H9 (cell line): ENCODE data around the gene LMBR1. TPM values are rescaled to one million over a fixed set of nuclear protein-coding genes. Genes with fewer than 3 reads are reported as not detected.

ENCODE experiments used
- DNase-seq: peaks from one replicate; pipeline ENCODE4 v3.0.0-alpha.2; 2017
- H2AFZ ChIP-seq: one replicate; pipeline ENCODE4 v1.6.1; 2013; ENCODE audit warnings: mild to moderate bottlenecking, low read length, control low read depth, moderate library complexity
- H2AK5ac ChIP-seq: 2 replicates; pipeline ENCODE4 v1.6.1; 2013; ENCODE audit warnings: low read length, control low read depth, mixed read lengths; ENCODE audit not compliant: insufficient read length
- H2BK120ac ChIP-seq: one replicate; pipeline ENCODE4 v1.6.1; 2013; ENCODE audit warnings: low read depth, mild to moderate bottlenecking, low read length, control low read depth, inconsistent platforms; ENCODE audit not compliant: poor library complexity, severe bottlenecking
- H2BK12ac ChIP-seq: 2 replicates; pipeline ENCODE4 v1.6.1; 2013; ENCODE audit warnings: low read length, control low read depth, mixed read lengths, low read depth; ENCODE audit not compliant: insufficient read length
- H2BK15ac ChIP-seq: 2 replicates; pipeline ENCODE4 v1.6.1; 2013; ENCODE audit warnings: low read depth, low read length, control low read depth
- H2BK20ac ChIP-seq: one replicate; pipeline ENCODE4 v1.6.1; 2013; ENCODE audit warnings: low read depth, mild to moderate bottlenecking, low read length, control low read depth, inconsistent platforms; ENCODE audit not compliant: poor library complexity, severe bottlenecking
- H2BK5ac ChIP-seq: 2 replicates; pipeline ENCODE4 v1.6.1; 2013; ENCODE audit warnings: low read length, control low read depth, mixed read lengths; ENCODE audit not compliant: insufficient read length
- H3K14ac ChIP-seq: 2 replicates; pipeline ENCODE4 v1.6.1; 2013; ENCODE audit warnings: low read length, control low read depth; ENCODE audit not compliant: insufficient read depth
- H3K18ac ChIP-seq: 2 replicates; pipeline ENCODE4 v1.6.1; 2013; ENCODE audit warnings: low read depth, mild to moderate bottlenecking, mixed read lengths, low read length, control low read depth; ENCODE audit not compliant: insufficient read length
- H3K23ac ChIP-seq: 2 replicates; pipeline ENCODE4 v1.6.1; 2013; ENCODE audit warnings: low read length, control low read depth, mixed read lengths, low read depth; ENCODE audit not compliant: insufficient read length
- H3K23me2 ChIP-seq: 2 replicates; pipeline ENCODE4 v1.6.1; 2013; ENCODE audit warnings: low read depth, mild to moderate bottlenecking, mixed read lengths, low read length, control low read depth; ENCODE audit not compliant: insufficient read length, poor library complexity, severe bottlenecking
- H3K27ac ChIP-seq: 2 replicates; pipeline ENCODE4 v1.5.1; 2013; ENCODE audit warnings: low read length, control low read depth, mixed read lengths, low read depth; ENCODE audit not compliant: insufficient read length
- H3K27me3 ChIP-seq: 2 replicates; pipeline ENCODE4 v1.6.1; 2013; ENCODE audit warnings: low read length, control low read depth, inconsistent platforms; ENCODE audit not compliant: insufficient read depth
- H3K4ac ChIP-seq: 2 replicates; pipeline ENCODE4 v1.6.1; 2013; ENCODE audit warnings: low read depth, mild to moderate bottlenecking, control low read depth, inconsistent platforms, low read length, moderate library complexity
- H3K4me1 ChIP-seq: 2 replicates; pipeline ENCODE4 v1.6.1; 2013; ENCODE audit warnings: low read length, control low read depth, inconsistent platforms; ENCODE audit not compliant: insufficient read depth
- H3K4me2 ChIP-seq: 2 replicates; pipeline ENCODE4 v1.6.1; 2013; ENCODE audit warnings: low read length, control low read depth, mixed read lengths; ENCODE audit not compliant: insufficient read length, insufficient read depth
- H3K56ac ChIP-seq: 2 replicates; pipeline ENCODE4 v1.6.1; 2013; ENCODE audit warnings: low read depth, mild to moderate bottlenecking, mixed read lengths, low read length, control low read depth; ENCODE audit not compliant: insufficient read length
- H3K79me1 ChIP-seq: 2 replicates; pipeline ENCODE4 v1.6.1; 2013; ENCODE audit warnings: low read depth, mild to moderate bottlenecking, moderate library complexity, low read length, control low read depth, inconsistent platforms; ENCODE audit not compliant: insufficient read depth, poor library complexity, severe bottlenecking
- H3K79me2 ChIP-seq: 2 replicates; pipeline ENCODE4 v1.6.1; 2013; ENCODE audit warnings: low read length, control low read depth, inconsistent platforms; ENCODE audit not compliant: insufficient read depth
- H3K9ac ChIP-seq: 2 replicates; pipeline ENCODE4 v1.6.1; 2013; ENCODE audit warnings: low read length, control low read depth, mixed read lengths; ENCODE audit not compliant: insufficient read length; ENCODE audit errors: extremely low read depth
- H3K9me3 ChIP-seq: one replicate; pipeline ENCODE4 v1.6.1; 2013; ENCODE audit warnings: low read depth, low read length, inconsistent platforms; ENCODE audit not compliant: control insufficient read depth
- H3T11ph ChIP-seq: one replicate; pipeline ENCODE4 v1.6.1; 2013; ENCODE audit warnings: mild to moderate bottlenecking, low read length, control low read depth, inconsistent platforms
- H4K20me1 ChIP-seq: one replicate; pipeline ENCODE4 v1.6.1; 2013; ENCODE audit not compliant: control insufficient read depth, insufficient read length, insufficient read depth
- H4K5ac ChIP-seq: 2 replicates; pipeline ENCODE4 v1.6.1; 2013; ENCODE audit warnings: low read depth, mild to moderate bottlenecking, mixed read lengths, low read length, control low read depth; ENCODE audit not compliant: insufficient read length
- H4K8ac ChIP-seq: replicated peaks from 2 replicates; pipeline ENCODE4 v1.6.1; 2013; ENCODE audit warnings: low read length, control low read depth, mixed read lengths, low read depth; ENCODE audit not compliant: insufficient read length
- H4K91ac ChIP-seq: 2 replicates; pipeline ENCODE4 v1.6.1; 2013; ENCODE audit warnings: low read depth, mild to moderate bottlenecking, moderate library complexity, mixed read lengths, low read length, control low read depth; ENCODE audit not compliant: insufficient read length
- H3K27ac Mint-ChIP-seq, 3 experiments: 2 replicates in 2 of 3; 3 replicates in 1 of 3; pipeline ENCODE4 v1.8.0; 2020 to 2021; ENCODE audit warnings: mixed read lengths in 3 of 3, mild to moderate bottlenecking in 1 of 3, moderate library complexity in 1 of 3
- H3K27me3 Mint-ChIP-seq: 2 replicates; pipeline ENCODE4 v1.8.0; 2021; ENCODE audit warnings: low read depth, mild to moderate bottlenecking, moderate library complexity, mixed read lengths
- H3K36me3 Mint-ChIP-seq, 3 experiments: 2 replicates in 2 of 3; 3 replicates in 1 of 3; pipeline ENCODE4 v1.8.0; 2020 to 2021; ENCODE audit warnings: low read depth in 3 of 3, mixed read lengths in 3 of 3; ENCODE audit not compliant: insufficient read depth in 1 of 3
- H3K4me1 Mint-ChIP-seq, 2 experiments: 2 replicates each; pipeline ENCODE4 v1.8.0; 2020; ENCODE audit warnings: mixed read lengths in 2 of 2
- H3K4me3 Mint-ChIP-seq, 2 experiments: 2 replicates in 1 of 2; 3 replicates in 1 of 2; pipeline ENCODE4 v1.8.0; 2020 to 2021; ENCODE audit warnings: mild to moderate bottlenecking in 2 of 2, mixed read lengths in 2 of 2, moderate library complexity in 1 of 2
- H3K9me3 Mint-ChIP-seq, 2 experiments: 2 replicates in 1 of 2; 3 replicates in 1 of 2; pipeline ENCODE4 v1.8.0; 2020; ENCODE audit warnings: mild to moderate bottlenecking in 2 of 2, mixed read lengths in 2 of 2, moderate library complexity in 1 of 2
- CTCF ChIP-seq: fragments of 200-600 bp; sonication (generic); conservative IDR thresholded peaks from 3 replicates; pipeline ENCODE4 v1.8.0; 2021; ENCODE audit warnings: antibody characterized with exemption, mild to moderate bottlenecking
- WGBS: extraction: QIAGEN DNeasy Blood & Tissue Kit; methylation state at CpG from one replicate; pipeline ENCODE4 v1.1.7; 2013; ENCODE audit warnings: missing lambda C conversion rate, low lambda C conversion rate, mixed read lengths; ENCODE audit not compliant: insufficient read length; ENCODE audit errors: extremely low coverage; 5-methylcytosine and 5-hydroxymethylcytosine counted together
- total RNA-seq: library from RNA; stranded (reverse); gene quantifications from 2 replicates; pipeline ENCODE4 v1.2.1, GENCODE V29; 2021

Gene LMBR1
- total RNA-seq, 1 experiment from 2014 or later: 62.3 TPM

GRCh38 chr7:156759143-156759542 lies 133.8 kb downstream of the LMBR1 start:
- H3K14ac ChIP-seq: no peak overlapping the region
- no peaks in the 10 kb centered on the region for H3K9me3 ChIP-seq
- Mint-ChIP-seq H3K27ac (no peak overlapping the region), H3K4me3 (no peak overlapping the region), H3K9me3 (peaks cover 3 to 5% of the 10 kb centered on the region in 2 experiments; a peak in 2 of 5 replicates), H3K27me3 (no peaks in the 10 kb centered on the region), H3K36me3 (peaks cover 26 to 30% (median 27%) of the 10 kb centered on the region in 3 experiments; a peak in 6 of 7 replicates), H3K4me1 (peaks cover 9 to 12% of the 10 kb centered on the region in 2 experiments)
- no peak overlapping the region for H3K27ac ChIP-seq
- no peaks in the 10 kb centered on the region for H3K23me2 ChIP-seq
- H2AFZ ChIP-seq: no peak overlapping the region
- no peak overlapping the region for H3K4ac ChIP-seq
- H3K9ac ChIP-seq: no peak overlapping the region
- H2BK120ac ChIP-seq: no peak overlapping the region
- no peak overlapping the region for H3K23ac ChIP-seq
- H2AK5ac ChIP-seq: no peak overlapping the region
- H2BK15ac ChIP-seq: no peak overlapping the region
- H4K8ac ChIP-seq: no peak overlapping the region
- no peak overlapping the region for H2BK20ac ChIP-seq
- no peak for TF ChIP-seq CTCF
- no peak for DNase-seq
- H2BK12ac ChIP-seq: no peak overlapping the region
- H3K79me2 ChIP-seq: no peaks in the 10 kb centered on the region
- no CpG with 5 or more reads among the region's 2 CpGs for WGBS
- H3K79me1 ChIP-seq: no peaks in the 10 kb centered on the region
- peaks cover 4% of the 10 kb centered on the region; the same call in 1 of the 2 replicates for H3K4me1 ChIP-seq
- no peak overlapping the region for H3T11ph ChIP-seq
- no peak overlapping the region for H3K56ac ChIP-seq
- no peaks in the 10 kb centered on the region for H4K20me1 ChIP-seq
- H2BK5ac ChIP-seq: no peak overlapping the region
- no peak overlapping the region for H3K4me2 ChIP-seq
- no peak overlapping the region for H3K18ac ChIP-seq
- H4K5ac ChIP-seq: no peak overlapping the region
- no peak overlapping the region for H4K91ac ChIP-seq
- H3K27me3 ChIP-seq: no peaks in the 10 kb centered on the region
